Nephron (organoid): ENCODE results near the gene DCST1.

Experiments used
- H3K27ac Mint-ChIP-seq, 3 experiments: 2 replicates each; pipeline ENCODE4 v1.8.0; 2020; ENCODE audit warnings: mixed read lengths in 3 of 3, mild to moderate bottlenecking in 2 of 3, moderate library complexity in 1 of 3
- H3K27me3 Mint-ChIP-seq: 2 replicates; pipeline ENCODE4 v1.8.0; 2021; ENCODE audit warnings: low read depth, mild to moderate bottlenecking, moderate library complexity, mixed read lengths
- H3K36me3 Mint-ChIP-seq: 2 replicates; pipeline ENCODE4 v1.8.0; 2020; ENCODE audit warnings: low read depth, mixed read lengths
- H3K4me1 Mint-ChIP-seq: 2 replicates; pipeline ENCODE4 v1.8.0; 2020; ENCODE audit warnings: mixed read lengths
- H3K4me3 Mint-ChIP-seq, 3 experiments: 2 replicates each; pipeline ENCODE4 v1.8.0; 2020; ENCODE audit warnings: mild to moderate bottlenecking in 3 of 3, mixed read lengths in 3 of 3, moderate library complexity in 2 of 3
- H3K9me3 Mint-ChIP-seq: 2 replicates; pipeline ENCODE4 v1.8.0; 2020; ENCODE audit warnings: mixed read lengths
- TF ChIP-seq, protein P1 (sequence below), 3 experiments: fragments of 200-600 bp; sonication (generic); IDR thresholded peaks; one replicate each; pipeline ENCODE4 v1.5.0; 2021; ENCODE audit warnings: antibody characterized with exemption in 3 of 3; ENCODE audit not compliant: unreplicated experiment in 3 of 3

DCST1 gene

DNA sequence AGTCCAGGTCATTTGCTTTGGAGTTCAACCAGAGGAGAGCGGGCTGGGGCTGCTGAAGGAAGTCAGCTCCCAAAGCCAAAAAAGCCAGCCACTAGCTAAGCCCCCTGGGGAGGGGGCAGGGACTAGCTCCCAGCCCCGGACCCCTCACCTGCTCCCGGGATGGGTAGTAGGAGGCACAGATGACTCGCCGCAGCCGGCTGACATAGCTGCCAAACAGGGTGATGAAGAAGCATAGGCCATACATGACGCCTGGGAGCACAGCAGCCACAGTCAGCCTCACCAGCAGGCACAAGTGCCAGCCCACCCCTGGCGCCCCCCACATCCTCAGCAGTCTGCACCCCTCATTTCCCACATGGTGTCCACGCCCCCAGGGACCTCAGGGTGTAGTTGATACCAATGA, 7.5 kb upstream of the DCST1 start:
- no peak overlapping the region for H3K27ac Mint-ChIP-seq

DNA sequence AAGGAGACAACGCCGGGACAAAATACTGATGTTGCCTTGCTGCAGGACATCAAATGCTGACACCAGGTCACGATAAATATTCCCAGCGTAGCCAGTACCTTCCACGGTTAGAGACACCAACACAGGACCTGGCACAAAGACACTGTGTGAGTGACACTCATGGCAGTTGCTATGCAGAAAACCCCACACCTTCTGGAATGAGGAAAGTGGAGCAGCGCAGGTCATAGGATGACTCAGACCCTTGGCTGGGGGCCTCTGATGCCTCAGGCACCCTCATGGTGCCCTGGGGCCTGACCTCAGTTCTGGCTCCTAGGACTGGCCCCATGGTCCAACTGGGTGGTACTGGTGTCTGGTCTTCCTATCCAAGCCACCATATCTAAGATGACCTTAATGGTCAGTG, 7.0 kb upstream of the DCST1 start:
- no peaks in the 10 kb centered on the region for H3K9me3 Mint-ChIP-seq
- H3K4me3 Mint-ChIP-seq: no peak overlapping the region
- no peak overlapping the region for H3K27ac Mint-ChIP-seq
- H3K4me1 Mint-ChIP-seq: no peaks in the 10 kb centered on the region
- H3K27me3 Mint-ChIP-seq: peaks cover 11% of the 10 kb centered on the region
- TF ChIP-seq, protein P1, sequence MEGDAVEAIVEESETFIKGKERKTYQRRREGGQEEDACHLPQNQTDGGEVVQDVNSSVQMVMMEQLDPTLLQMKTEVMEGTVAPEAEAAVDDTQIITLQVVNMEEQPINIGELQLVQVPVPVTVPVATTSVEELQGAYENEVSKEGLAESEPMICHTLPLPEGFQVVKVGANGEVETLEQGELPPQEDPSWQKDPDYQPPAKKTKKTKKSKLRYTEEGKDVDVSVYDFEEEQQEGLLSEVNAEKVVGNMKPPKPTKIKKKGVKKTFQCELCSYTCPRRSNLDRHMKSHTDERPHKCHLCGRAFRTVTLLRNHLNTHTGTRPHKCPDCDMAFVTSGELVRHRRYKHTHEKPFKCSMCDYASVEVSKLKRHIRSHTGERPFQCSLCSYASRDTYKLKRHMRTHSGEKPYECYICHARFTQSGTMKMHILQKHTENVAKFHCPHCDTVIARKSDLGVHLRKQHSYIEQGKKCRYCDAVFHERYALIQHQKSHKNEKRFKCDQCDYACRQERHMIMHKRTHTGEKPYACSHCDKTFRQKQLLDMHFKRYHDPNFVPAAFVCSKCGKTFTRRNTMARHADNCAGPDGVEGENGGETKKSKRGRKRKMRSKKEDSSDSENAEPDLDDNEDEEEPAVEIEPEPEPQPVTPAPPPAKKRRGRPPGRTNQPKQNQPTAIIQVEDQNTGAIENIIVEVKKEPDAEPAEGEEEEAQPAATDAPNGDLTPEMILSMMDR (IDR thresholded peaks at IDR 0.05; ENCODE audit: unreplicated experiment in 3 of 3): no peak
- no peaks in the 10 kb centered on the region for H3K36me3 Mint-ChIP-seq

More for the DNA sequence above, 7.5 kb upstream of the DCST1 start:
- peaks cover 11% of the 10 kb centered on the region for H3K27me3 Mint-ChIP-seq
- no peaks in the 10 kb centered on the region for H3K9me3 Mint-ChIP-seq
- TF ChIP-seq, protein P1 (IDR thresholded peaks at IDR 0.05; ENCODE audit: unreplicated experiment in 3 of 3): no peak
- H3K4me3 Mint-ChIP-seq: no peak overlapping the region
- H3K36me3 Mint-ChIP-seq: no peaks in the 10 kb centered on the region
- H3K4me1 Mint-ChIP-seq: no peaks in the 10 kb centered on the region

- H3K4me3 Mint-ChIP-seq: no peak overlapping the region
- no peaks in the 10 kb centered on the region for H3K9me3 Mint-ChIP-seq
- H3K36me3 Mint-ChIP-seq: no peaks in the 10 kb centered on the region
- TF ChIP-seq, protein P1 (IDR thresholded peaks at IDR 0.05; ENCODE audit: unreplicated experiment in 3 of 3): no peak
- no peaks in the 10 kb centered on the region for H3K27me3 Mint-ChIP-seq
- H3K27ac Mint-ChIP-seq: no peak overlapping the region
- no peaks in the 10 kb centered on the region for H3K4me1 Mint-ChIP-seq
Observed at GRCh38 chr1:155029513-155030242, 3.9 kb upstream of the DCST1 start.

DNA sequence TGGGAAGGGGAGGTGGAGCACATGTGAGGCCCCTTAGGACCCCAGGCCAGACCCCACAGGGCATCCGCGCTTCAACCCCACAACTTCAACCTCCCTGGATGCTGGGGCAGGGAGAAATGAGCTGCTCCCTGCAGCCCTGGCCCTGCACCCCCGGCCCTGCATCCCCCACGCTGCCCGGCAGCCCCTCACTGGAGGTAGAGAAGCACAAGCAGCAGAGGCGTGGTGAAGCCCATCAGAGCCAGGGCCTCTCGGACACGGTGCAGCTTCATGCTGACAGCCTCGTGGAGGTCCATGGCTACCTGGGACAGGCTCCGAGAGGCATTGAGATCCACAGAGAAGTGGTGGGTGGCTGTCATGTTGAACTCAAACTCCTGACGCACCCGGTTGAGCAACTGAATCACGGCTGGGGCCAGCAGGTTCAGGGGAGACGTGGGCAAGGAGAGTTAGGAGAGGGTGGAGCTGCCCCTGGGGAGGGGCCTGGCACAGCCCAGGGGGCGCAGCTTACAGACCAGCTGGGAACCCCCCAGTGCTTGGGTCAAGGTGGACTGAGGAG, 3.3 kb upstream of the DCST1 start:
- TF ChIP-seq, protein P1 (IDR thresholded peaks at IDR 0.05; ENCODE audit: unreplicated experiment in 3 of 3): no peak
- no peaks in the 10 kb centered on the region for H3K36me3 Mint-ChIP-seq
- H3K27me3 Mint-ChIP-seq: no peaks in the 10 kb centered on the region
- H3K27ac Mint-ChIP-seq: no peak overlapping the region
- no peaks in the 10 kb centered on the region for H3K4me1 Mint-ChIP-seq
- H3K9me3 Mint-ChIP-seq: no peaks in the 10 kb centered on the region
- H3K4me3 Mint-ChIP-seq: no peak overlapping the region

DNA sequence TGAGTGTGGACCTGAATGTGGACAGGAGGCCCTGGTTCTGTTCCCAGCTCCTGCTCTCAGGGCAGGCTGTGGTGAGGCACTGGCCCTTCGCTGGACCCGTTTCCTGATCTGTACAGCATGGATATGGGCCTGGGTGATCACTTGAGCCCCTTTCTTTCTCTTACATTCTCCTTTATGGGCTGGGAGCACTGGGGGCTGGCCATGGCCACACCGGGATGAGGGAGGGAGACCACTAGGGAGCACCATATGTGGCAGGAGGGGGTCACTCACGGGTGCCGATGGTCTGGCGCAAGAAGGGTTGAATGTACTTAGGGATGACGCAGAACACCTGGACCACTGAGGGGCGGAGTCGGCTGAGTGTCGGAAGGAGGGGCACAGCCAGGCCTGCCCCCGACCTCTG, 2.7 kb upstream of the DCST1 start:
- Mint-ChIP-seq H3K27me3 (no peaks in the 10 kb centered on the region), H3K9me3 (no peaks in the 10 kb centered on the region), H3K4me1 (no peaks in the 10 kb centered on the region), H3K27ac (no peak overlapping the region), H3K36me3 (no peaks in the 10 kb centered on the region), H3K4me3 (no peak overlapping the region)
- TF ChIP-seq, protein P1 (IDR thresholded peaks at IDR 0.05; ENCODE audit: unreplicated experiment in 3 of 3): no peak

DNA sequence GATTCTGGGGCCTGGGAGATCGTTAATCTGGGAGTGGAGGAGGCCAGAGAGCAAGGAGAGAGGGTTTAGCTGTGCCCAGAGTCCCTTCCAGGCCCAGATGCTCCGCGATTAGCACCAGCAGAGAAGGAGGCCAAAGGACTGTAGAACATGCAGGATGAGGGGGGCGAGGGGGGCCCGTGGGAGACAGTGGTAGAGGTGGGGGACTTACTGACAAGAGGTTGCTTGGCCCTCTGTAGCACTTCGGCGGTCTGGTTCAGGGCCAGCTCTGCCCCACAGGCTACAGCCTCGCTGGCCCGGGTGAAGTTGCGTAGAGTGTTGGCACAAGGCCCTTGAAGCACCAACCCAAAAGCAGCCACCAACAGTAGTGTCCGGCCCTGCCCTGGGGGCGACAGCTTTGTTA, 738 bp upstream of the DCST1 start:
- peaks cover 2% of the 10 kb centered on the region for H3K27me3 Mint-ChIP-seq
- TF ChIP-seq, protein P1 (IDR thresholded peaks at IDR 0.05; ENCODE audit: unreplicated experiment in 3 of 3): no peak
- no peaks in the 10 kb centered on the region for H3K9me3 Mint-ChIP-seq
- no peak overlapping the region for H3K4me3 Mint-ChIP-seq
- no peaks in the 10 kb centered on the region for H3K36me3 Mint-ChIP-seq
- no peak overlapping the region for H3K27ac Mint-ChIP-seq
- no peaks in the 10 kb centered on the region for H3K4me1 Mint-ChIP-seq
